T-helper 2 cell treated with Interferon-gamma antibody and Interleukin-4, amounts not matched to agents 5 μg/mL and 100 μg/mL, for 36 hours (primary cell): ENCODE measurements around the gene IGFBP3.

Source experiments
- DNase-seq: peaks from one replicate; pipeline ENCODE4 v3.0.0; 2021; ENCODE audit warnings: low spot score
- H3K27ac Mint-ChIP-seq: one replicate; pipeline ENCODE4 v1.8.0; 2021; ENCODE audit warnings: mild to moderate bottlenecking, mixed read lengths
- H3K27me3 Mint-ChIP-seq: one replicate; pipeline ENCODE4 v1.8.0; 2021; ENCODE audit warnings: low read depth, mixed read lengths
- H3K36me3 Mint-ChIP-seq: one replicate; pipeline ENCODE4 v1.8.0; 2021; ENCODE audit warnings: low read depth, mixed read lengths
- H3K4me1 Mint-ChIP-seq: one replicate; pipeline ENCODE4 v1.8.0; 2021; ENCODE audit warnings: low read depth, mixed read lengths
- H3K4me3 Mint-ChIP-seq: one replicate; pipeline ENCODE4 v1.8.0; 2022; ENCODE audit warnings: mild to moderate bottlenecking, moderate library complexity, mixed read lengths
- H3K9me3 Mint-ChIP-seq: one replicate; pipeline ENCODE4 v1.8.0; 2021; ENCODE audit warnings: mixed read lengths

The IGFBP3 gene

GRCh38 chr7:45893374-45893995 lies 27.6 kb downstream of the IGFBP3 start:
- Mint-ChIP-seq H3K27me3 (peaks cover 33% of the 10 kb centered on the region), H3K4me1 (no peaks in the 10 kb centered on the region), H3K36me3 (no peaks in the 10 kb centered on the region), H3K27ac (no peak overlapping the region), H3K9me3 (no peaks in the 10 kb centered on the region), H3K4me3 (no peak overlapping the region)
- no peak for DNase-seq

DNA sequence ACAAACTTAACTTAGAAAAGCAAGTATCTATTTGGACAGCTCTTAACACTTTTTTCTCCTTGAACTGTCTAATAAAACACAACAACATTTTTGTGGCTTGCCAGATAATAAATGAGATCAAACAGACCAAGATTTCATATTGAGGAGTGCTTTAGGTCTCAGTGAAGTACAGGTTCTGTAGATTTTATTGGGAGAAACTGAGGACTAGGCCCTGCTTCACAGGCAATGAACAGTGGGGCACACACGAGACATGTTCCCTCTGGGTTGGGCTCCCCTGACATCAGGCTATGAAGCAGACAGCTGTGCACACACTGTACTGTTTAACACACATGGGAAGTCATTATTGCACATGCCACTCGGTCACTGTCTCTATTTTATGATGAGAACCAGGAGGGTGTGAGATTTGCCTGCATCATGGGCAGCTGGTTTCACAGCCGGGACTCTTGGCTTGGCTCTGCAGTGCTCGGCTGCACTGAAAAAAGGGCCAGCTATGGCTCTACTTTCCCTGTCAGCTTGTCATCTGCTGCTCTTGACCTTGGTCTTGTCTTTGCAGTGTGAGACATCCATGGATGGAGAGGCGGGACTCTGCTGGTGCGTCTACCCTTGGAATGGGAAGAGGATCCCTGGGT lies 28.6 kb downstream of the IGFBP3 start:
- Mint-ChIP-seq H3K4me1 (no peaks in the 10 kb centered on the region), H3K27ac (no peak overlapping the region), H3K27me3 (peaks cover 39% of the 10 kb centered on the region), H3K4me3 (no peak overlapping the region), H3K36me3 (no peaks in the 10 kb centered on the region), H3K9me3 (no peaks in the 10 kb centered on the region)
- no peak for DNase-seq

DNA sequence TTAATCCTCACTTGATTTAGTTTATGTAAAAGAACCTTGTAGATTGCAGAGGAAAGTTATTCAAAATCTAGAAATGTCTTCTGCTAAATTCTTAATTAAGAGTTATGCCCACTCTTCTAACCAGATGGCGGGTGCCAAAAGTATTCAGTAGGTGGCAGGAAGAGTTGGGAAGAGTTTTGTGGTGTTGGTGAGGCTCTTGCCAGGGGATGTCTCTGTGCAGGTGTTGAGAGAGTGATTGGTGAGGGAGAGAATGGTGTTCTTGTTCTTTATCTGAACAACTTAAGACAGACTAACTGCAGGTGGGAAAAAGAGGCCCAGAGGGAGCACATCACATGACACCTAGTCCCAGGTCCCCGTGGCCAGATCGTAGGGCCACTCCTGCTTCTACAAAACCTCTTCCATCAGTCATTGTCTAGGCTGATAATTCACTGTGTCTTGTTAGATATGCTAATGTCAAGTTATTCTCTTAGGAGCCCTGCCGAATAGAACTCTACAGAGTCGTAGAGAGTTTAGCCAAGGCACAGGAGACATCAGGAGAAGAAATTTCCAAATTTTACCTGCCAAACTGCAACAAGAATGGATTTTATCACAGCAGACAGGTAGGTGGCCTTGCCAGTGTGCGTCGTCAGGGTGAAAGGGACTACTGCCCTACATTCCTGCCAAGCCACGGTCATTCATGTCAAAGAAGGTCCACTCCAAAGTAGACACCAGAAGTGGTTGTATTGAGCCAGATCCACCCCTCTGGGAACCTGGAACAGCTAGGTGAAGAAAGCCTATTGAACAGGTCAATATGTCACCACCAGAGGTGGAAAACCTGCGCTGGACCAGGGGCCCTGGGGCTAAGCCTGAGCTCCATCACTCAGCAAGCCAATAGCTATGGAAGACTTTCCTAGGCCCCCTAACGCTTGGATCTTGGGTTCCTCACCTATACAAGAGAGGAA lies 29.3 kb downstream of the IGFBP3 start:
- H3K27me3 Mint-ChIP-seq, result peaks cover 47% of the 10 kb centered on the region
- DNase-seq, result no peak
- H3K4me3 Mint-ChIP-seq, result no peak overlapping the region
- no peaks in the 10 kb centered on the region for H3K9me3 Mint-ChIP-seq
- no peaks in the 10 kb centered on the region for H3K36me3 Mint-ChIP-seq
- no peak overlapping the region for H3K27ac Mint-ChIP-seq
- H3K4me1 Mint-ChIP-seq, result no peaks in the 10 kb centered on the region

GRCh38 chr7:45890902-45891461 lies 30.1 kb downstream of the IGFBP3 start:
- Mint-ChIP-seq H3K9me3 (no peaks in the 10 kb centered on the region), H3K4me3 (no peak overlapping the region), H3K36me3 (no peaks in the 10 kb centered on the region), H3K27ac (no peak overlapping the region), H3K27me3 (peaks cover 50% of the 10 kb centered on the region), H3K4me1 (no peaks in the 10 kb centered on the region)
- DNase-seq, result no peak

DNA sequence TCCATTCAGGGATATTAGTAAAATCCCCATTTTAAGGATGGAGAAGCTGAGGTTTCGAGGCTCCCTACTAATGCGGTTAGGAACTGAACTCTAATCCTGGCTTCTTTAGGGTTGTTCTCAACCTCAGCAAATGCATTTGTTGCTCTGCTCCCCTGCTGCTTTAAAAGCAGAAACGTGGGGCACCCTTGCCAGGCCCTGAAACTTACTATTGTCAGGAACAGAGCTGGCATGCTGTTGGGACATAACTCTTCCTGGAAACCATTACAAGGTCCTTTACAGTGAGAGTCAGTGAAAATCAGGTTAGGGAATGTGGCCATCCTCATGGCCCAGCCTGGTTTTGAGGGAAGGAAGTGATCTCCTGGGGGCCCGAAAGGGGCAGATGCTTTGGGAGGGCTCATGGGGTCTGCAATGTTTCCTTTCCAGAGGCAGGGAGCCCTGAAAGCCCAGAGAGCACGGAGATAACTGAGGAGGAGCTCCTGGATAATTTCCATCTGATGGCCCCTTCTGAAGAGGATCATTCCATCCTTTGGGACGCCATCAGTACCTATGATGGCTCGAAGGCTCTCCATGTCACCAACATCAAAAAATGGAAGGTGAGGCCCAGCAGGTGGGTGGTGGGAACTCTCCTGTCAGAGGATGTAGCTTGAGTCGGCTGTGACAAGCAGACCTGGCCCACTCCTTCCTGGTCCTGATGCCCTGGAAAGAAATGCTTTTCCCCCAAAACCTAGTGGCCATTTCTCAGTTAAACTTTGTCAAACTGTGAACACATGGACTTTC lies 30.8 kb downstream of the IGFBP3 start:
- no peaks in the 10 kb centered on the region for H3K4me1 Mint-ChIP-seq
- no peaks in the 10 kb centered on the region for H3K36me3 Mint-ChIP-seq
- H3K9me3 Mint-ChIP-seq, result no peaks in the 10 kb centered on the region
- no peak for DNase-seq
- no peak overlapping the region for H3K27ac Mint-ChIP-seq
- H3K4me3 Mint-ChIP-seq, result no peak overlapping the region
- H3K27me3 Mint-ChIP-seq, result peaks cover 50% of the 10 kb centered on the region

- H3K27ac Mint-ChIP-seq, result no peak overlapping the region
- DNase-seq, result no peak
- peaks cover 54% of the 10 kb centered on the region for H3K27me3 Mint-ChIP-seq
- no peaks in the 10 kb centered on the region for H3K4me1 Mint-ChIP-seq
- no peak overlapping the region for H3K4me3 Mint-ChIP-seq
- no peaks in the 10 kb centered on the region for H3K36me3 Mint-ChIP-seq
- H3K9me3 Mint-ChIP-seq, result no peaks in the 10 kb centered on the region
Observed at GRCh38 chr7:45889367-45890067, 31.6 kb downstream of the IGFBP3 start.

DNA sequence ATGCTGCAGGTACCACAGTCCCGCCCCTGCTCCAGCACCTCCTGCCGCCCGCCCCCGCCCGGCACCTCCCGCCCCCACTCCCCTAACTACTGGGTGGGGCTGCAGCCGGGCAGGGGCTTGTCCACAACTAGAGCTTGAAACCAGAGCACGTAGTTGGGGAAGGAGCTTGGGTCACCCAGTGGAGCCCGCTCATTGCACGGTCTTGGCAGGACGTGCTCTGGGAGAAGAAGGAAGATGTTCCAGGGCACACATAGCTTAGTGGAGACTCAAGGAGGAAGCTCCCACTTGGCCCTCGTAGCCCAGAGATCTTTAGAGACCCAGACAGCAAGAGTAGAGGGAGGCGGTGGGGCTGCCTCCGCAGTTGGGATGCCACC lies 32.1 kb downstream of the IGFBP3 start:
- DNase-seq, result no peak
- Mint-ChIP-seq H3K27me3 (peaks cover 50% of the 10 kb centered on the region), H3K36me3 (no peaks in the 10 kb centered on the region), H3K9me3 (no peaks in the 10 kb centered on the region), H3K4me3 (no peak overlapping the region), H3K27ac (no peak overlapping the region), H3K4me1 (no peaks in the 10 kb centered on the region)

DNA sequence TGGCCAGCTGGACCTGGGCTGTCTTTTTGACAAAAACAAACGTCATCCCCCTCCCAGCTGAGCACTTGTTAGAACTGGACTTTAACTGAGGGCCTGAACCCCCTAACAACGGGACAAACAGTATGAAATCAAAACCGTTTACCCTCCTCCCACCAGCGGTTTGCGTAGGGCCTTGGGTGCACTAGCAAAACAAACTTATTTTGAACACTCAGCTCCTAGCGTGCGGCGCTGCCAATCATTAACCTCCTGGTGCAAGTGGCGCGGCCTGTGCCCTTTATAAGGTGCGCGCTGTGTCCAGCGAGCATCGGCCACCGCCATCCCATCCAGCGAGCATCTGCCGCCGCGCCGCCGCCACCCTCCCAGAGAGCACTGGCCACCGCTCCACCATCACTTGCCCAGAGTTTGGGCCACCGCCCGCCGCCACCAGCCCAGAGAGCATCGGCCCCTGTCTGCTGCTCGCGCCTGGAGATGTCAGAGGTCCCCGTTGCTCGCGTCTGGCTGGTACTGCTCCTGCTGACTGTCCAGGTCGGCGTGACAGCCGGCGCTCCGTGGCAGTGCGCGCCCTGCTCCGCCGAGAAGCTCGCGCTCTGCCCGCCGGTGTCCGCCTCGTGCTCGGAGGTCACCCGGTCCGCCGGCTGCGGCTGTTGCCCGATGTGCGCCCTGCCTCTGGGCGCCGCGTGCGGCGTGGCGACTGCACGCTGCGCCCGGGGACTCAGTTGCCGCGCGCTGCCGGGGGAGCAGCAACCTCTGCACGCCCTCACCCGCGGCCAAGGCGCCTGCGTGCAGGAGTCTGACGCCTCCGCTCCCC lies 32.7 kb downstream of the IGFBP3 start, which contains the start of gene IGFBP1:
Gene IGFBP1, plus strand, starts transcription at position 304 of the 808 bp plus-strand sequence. Its CDS starts 165 bp downstream, at position 469.
- Mint-ChIP-seq H3K9me3 (no peaks in the 10 kb centered on the region), H3K27me3 (peaks cover 46% of the 10 kb centered on the region), H3K36me3 (no peaks in the 10 kb centered on the region), H3K27ac (no peak within 1 kb of the TSS), H3K4me3 (no peak within 1 kb of the TSS), H3K4me1 (no peaks in the 10 kb centered on the region)
- DNase-seq, result no peak

DNA sequence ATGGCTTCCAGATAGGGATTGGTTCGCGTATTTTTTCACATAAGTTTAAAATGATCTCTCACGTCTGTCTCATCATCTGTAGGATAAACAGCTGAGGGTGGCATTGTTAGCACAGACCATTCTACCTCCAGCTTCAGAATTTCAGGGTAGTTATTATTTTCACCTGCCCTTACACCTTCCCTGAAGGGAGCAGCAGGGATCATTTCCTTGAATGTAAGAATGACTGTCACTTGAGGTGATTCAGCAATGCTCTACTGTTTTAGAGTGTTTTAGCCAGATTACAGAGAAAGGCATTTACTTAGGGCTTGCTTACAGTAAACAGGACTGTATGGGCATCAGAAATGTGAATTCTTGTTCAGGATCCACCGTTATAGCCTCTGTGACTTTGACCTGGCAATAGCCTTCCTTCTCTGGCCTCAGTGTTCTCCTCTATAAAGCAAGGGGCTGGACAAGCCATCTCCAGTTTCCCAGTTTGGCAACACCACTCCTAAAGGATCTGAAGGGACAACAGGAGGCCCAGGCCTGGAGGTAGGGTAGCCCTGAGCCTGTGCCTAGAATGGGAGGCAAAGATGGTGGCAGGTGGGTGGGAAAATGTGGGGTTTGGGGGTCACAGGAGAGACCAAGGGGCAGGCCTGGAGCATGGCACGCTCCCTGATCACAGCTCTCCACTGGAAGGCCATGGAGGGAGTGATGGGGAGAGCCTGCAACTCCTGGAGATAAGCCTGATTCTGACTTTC lies 34.0 kb downstream of the IGFBP3 start:
- H3K27ac Mint-ChIP-seq, result no peak overlapping the region
- H3K4me3 Mint-ChIP-seq, result no peak overlapping the region
- peaks cover 46% of the 10 kb centered on the region for H3K27me3 Mint-ChIP-seq
- DNase-seq, result no peak
- no peaks in the 10 kb centered on the region for H3K36me3 Mint-ChIP-seq
- no peaks in the 10 kb centered on the region for H3K4me1 Mint-ChIP-seq
- no peaks in the 10 kb centered on the region for H3K9me3 Mint-ChIP-seq

- Mint-ChIP-seq H3K36me3 (no peaks in the 10 kb centered on the region), H3K27me3 (peaks cover 36% of the 10 kb centered on the region), H3K4me3 (no peak overlapping the region), H3K4me1 (no peaks in the 10 kb centered on the region), H3K27ac (no peak overlapping the region), H3K9me3 (no peaks in the 10 kb centered on the region)
- DNase-seq, result no peak
Observed at GRCh38 chr7:45885264-45885882, 35.7 kb downstream of the IGFBP3 start.

GRCh38 chr7:45884136-45884535 lies 36.9 kb downstream of the IGFBP3 start:
- Mint-ChIP-seq H3K27ac (no peak overlapping the region), H3K4me1 (no peaks in the 10 kb centered on the region), H3K4me3 (no peak overlapping the region), H3K36me3 (no peaks in the 10 kb centered on the region), H3K9me3 (no peaks in the 10 kb centered on the region), H3K27me3 (peaks cover 29% of the 10 kb centered on the region)
- DNase-seq, result no peak

DNA sequence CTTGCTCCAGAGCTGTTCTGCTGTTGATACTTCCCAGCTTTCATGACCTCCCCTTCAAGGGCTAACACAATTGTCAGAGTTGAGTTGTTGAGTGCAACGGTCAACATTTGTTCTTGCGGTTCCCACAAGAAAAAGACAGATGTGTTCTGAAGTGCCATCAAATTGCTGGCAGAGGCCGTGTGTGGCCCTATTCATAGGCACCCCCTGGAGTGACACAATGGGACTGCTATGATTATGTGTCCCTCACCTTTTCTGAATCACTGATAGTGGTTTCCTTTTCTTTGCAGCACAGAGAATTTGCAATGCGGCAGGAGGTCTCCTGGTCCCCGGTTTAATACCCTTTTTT lies 38.6 kb downstream of the IGFBP3 start:
- Mint-ChIP-seq H3K4me1 (no peaks in the 10 kb centered on the region), H3K27ac (no peak overlapping the region), H3K9me3 (no peaks in the 10 kb centered on the region), H3K27me3 (peaks cover 15% of the 10 kb centered on the region), H3K36me3 (no peaks in the 10 kb centered on the region), H3K4me3 (no peak overlapping the region)
- no peak for DNase-seq
